ENCODE data around the gene GFRA1. TPM values are rescaled to one million over a fixed set of nuclear protein-coding genes. Genes with fewer than 3 reads are reported as not detected.

Gene GFRA1
- total and polyA plus RNA-seq, 2 of the 4 experiments (the other 2 are of a cell fraction) = 9.1 to 9.3 TPM

DNA sequence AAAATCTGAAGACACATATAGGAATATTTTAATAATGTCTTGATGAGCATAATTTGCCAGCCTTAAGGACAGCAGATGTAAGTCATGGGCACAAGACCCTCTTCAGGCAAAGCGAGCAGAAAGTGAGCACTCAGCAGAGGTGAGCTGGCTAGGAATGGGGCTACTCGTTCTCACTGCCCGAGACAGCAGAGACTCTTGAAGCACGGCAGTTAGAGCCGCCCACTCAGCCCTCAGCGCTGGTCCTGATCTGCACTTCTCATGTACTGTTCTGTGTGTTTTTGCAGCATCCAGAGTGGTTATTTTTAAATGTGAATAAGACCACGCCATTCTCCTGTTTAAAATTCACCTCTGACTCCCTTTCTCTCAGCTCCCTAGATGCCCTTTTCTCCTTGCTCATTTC is 65.3 kb downstream of the GFRA1 start:
- no peak overlapping the region for H3K56ac ChIP-seq (ENCODE audit: extremely low read depth, insufficient read depth, low read length)
- WGBS, 2 experiments (ENCODE audit: extremely low coverage in 2 of 2, insufficient read length in 1 of 2) = 100% methylated on average over 1 of the region's 7 CpGs; no CpG with 5 or more reads in 1 of the 2 experiments

More for the DNA sequence above, 65.3 kb downstream of the GFRA1 start:
- Histone ChIP-seq H3K9me3 (ENCODE audit: control insufficient read depth, insufficient read depth, low read length) (no peaks in the 10 kb centered on the region; the same call in 1 of the 2 replicates), H3K4ac (ENCODE audit: low read depth, low read length) (no peak overlapping the region), H4K20me1 (ENCODE audit: insufficient read depth, low read length) (no peaks in the 10 kb centered on the region), H3K18ac (ENCODE audit: low read depth, low read length) (no peak overlapping the region), H3K9me1 (ENCODE audit: insufficient read depth, low read length) (peaks cover 8% of the 10 kb centered on the region), H4K91ac (ENCODE audit: insufficient read depth, low read depth, low read length) (no peak overlapping the region), H4K5ac (ENCODE audit: low read depth, low read length) (no peak overlapping the region), H3K36me3 (ENCODE audit: control insufficient read depth, insufficient read depth, low read length) (no peaks in the 10 kb centered on the region), H3K4me1 (ENCODE audit: control insufficient read depth, insufficient read depth, low read length) (peaks cover 8% of the 10 kb centered on the region), H2BK15ac (ENCODE audit: low read depth, low read length) (no peak overlapping the region), H2AK9ac (replicated peaks; ENCODE audit: low read depth, low read length, poor library complexity) (no peak overlapping the region), H2BK5ac (ENCODE audit: low read depth, low read length, poor library complexity, severe bottlenecking) (no peak overlapping the region), H4K8ac (ENCODE audit: low read depth in 2 of 2, low read length in 2 of 2) (no peak overlapping the region), H3K4me3 (ENCODE audit: insufficient read depth, low read depth, low read length) (no peak overlapping the region), H2AFZ (replicated peaks; ENCODE audit: low read length, poor library complexity) (no peak overlapping the region), H3K23ac (ENCODE audit: low read depth, low read length) (no peak overlapping the region), H3K9ac (ENCODE audit: low read depth, low read length) (no peak overlapping the region), H3K79me1 (ENCODE audit: low read depth in 1 of 2, low read length in 2 of 2) (no peaks in the 10 kb centered on the region), H3K14ac (replicated peaks; ENCODE audit: low read depth, low read length) (no peak overlapping the region), H2BK120ac (ENCODE audit: low read depth, low read length) (no peak overlapping the region), H3K27me3 (ENCODE audit: control insufficient read depth, insufficient read depth, low read length) (no peaks in the 10 kb centered on the region), H2BK20ac (ENCODE audit: low read depth, low read length) (no peak overlapping the region), H2AK5ac (ENCODE audit: low read depth, low read length) (no peak overlapping the region), H3K4me2 (ENCODE audit: low read depth, low read length) (no peak overlapping the region), H3K27ac (ENCODE audit: insufficient read depth, low read length) (no peak overlapping the region)
- dilution Hi-C loops (cut with HindIII; ENCODE audit: low sequenced_read_pairs, unreplicated experiment) = no loop called here
- POLR2A ChIA-PET (ENCODE audit: unreplicated experiment) = no interaction called here
- ATAC-seq (ENCODE audit: low read depth) = no peak
- intact Hi-C loops (cut with micrococcal nuclease) = no loop called here
- TF ChIP-seq, protein P1, sequence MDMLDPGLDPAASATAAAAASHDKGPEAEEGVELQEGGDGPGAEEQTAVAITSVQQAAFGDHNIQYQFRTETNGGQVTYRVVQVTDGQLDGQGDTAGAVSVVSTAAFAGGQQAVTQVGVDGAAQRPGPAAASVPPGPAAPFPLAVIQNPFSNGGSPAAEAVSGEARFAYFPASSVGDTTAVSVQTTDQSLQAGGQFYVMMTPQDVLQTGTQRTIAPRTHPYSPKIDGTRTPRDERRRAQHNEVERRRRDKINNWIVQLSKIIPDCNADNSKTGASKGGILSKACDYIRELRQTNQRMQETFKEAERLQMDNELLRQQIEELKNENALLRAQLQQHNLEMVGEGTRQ (IDR thresholded peaks at IDR 0.05; ENCODE audit: low read depth, low read length) = no peak
- TF ChIP-seq NFE2L2 (IDR thresholded peaks at IDR 0.05; ENCODE audit: low read depth, low read length) (no peak), FOS (IDR thresholded peaks at IDR 0.05; ENCODE audit: low read depth, low read length) (no peak), CEBPB (IDR thresholded peaks at IDR 0.05; ENCODE audit: low read depth, low read length) (no peak), ELK1 (IDR thresholded peaks at IDR 0.05; ENCODE audit: borderline replicate concordance, low read depth, low read length) (no peak), RCOR1 (IDR thresholded peaks at IDR 0.05; ENCODE audit: insufficient replicate concordance, low read length) (no peak), BHLHE40 (IDR thresholded peaks at IDR 0.05; ENCODE audit: low read depth, low read length) (no peak), RFX5 (IDR thresholded peaks at IDR 0.05; ENCODE audit: low read depth, low read length) (no peak), SMC3 (IDR thresholded peaks at IDR 0.05; ENCODE audit: low read depth, low read length) (no peak)
- TF ChIP-seq, protein P2, sequence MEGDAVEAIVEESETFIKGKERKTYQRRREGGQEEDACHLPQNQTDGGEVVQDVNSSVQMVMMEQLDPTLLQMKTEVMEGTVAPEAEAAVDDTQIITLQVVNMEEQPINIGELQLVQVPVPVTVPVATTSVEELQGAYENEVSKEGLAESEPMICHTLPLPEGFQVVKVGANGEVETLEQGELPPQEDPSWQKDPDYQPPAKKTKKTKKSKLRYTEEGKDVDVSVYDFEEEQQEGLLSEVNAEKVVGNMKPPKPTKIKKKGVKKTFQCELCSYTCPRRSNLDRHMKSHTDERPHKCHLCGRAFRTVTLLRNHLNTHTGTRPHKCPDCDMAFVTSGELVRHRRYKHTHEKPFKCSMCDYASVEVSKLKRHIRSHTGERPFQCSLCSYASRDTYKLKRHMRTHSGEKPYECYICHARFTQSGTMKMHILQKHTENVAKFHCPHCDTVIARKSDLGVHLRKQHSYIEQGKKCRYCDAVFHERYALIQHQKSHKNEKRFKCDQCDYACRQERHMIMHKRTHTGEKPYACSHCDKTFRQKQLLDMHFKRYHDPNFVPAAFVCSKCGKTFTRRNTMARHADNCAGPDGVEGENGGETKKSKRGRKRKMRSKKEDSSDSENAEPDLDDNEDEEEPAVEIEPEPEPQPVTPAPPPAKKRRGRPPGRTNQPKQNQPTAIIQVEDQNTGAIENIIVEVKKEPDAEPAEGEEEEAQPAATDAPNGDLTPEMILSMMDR (conservative IDR thresholded peaks at IDR 0.05; ENCODE audit: low read depth, low read length) = no peak
- BruUV-seq (replicated peaks) = no TSS peak
- CTCF ChIA-PET = no interaction called here
- in situ Hi-C loops (cut with MboI; ENCODE audit: low sequenced_read_pairs) = no loop called here
- no peak for DNase-seq
